DMS153 treated with DMSO at 0.1 percent for 48 hours (cell line): ENCODE measurements around the gene TGFBR3.
A peak's percentile ranks its signal among the peaks of the same experiment; 100 is the strongest.

ENCODE experiments used
- DNase-seq: peaks from one replicate; lab custom pipeline; 2025; ENCODE audit not compliant: unreplicated experiment; lab: John Stamatoyannopoulos, UW

The TGFBR3 gene

GRCh38 chr1:91803847-91804545 lies 82.0 kb downstream of the TGFBR3 start:
- DNase-seq, result no peak

GRCh38 chr1:91803123-91803522 lies 82.8 kb downstream of the TGFBR3 start:
- no peak for DNase-seq

GRCh38 chr1:91801496-91802115 lies 84.3 kb downstream of the TGFBR3 start:
- DNase-seq, result no peak

GRCh38 chr1:91799863-91800262 lies 86.1 kb downstream of the TGFBR3 start:
- no peak for DNase-seq

- DNase-seq, result no peak
These were observed 86.8 kb downstream of the TGFBR3 start for GRCh38 chr1:91799159-91799558.

GRCh38 chr1:91798740-91799139 lies 87.2 kb downstream of the TGFBR3 start:
- no peak for DNase-seq

- DNase-seq, result no peak
These were observed 87.7 kb downstream of the TGFBR3 start for GRCh38 chr1:91798241-91798648.

- no peak for DNase-seq
These were observed 88.8 kb downstream of the TGFBR3 start for GRCh38 chr1:91797164-91797563.

- no peak for DNase-seq
These were observed 89.6 kb downstream of the TGFBR3 start for GRCh38 chr1:91796390-91796654.

GRCh38 chr1:91795591-91796389 lies 90.2 kb downstream of the TGFBR3 start:
- DNase-seq, result no peak

GRCh38 chr1:91793877-91794276 lies 92.1 kb downstream of the TGFBR3 start:
- DNase-seq, result no peak

GRCh38 chr1:91793189-91793588 lies 92.8 kb downstream of the TGFBR3 start:
- no peak for DNase-seq

- no peak for DNase-seq
These were observed 93.4 kb downstream of the TGFBR3 start for GRCh38 chr1:91792489-91793071.

- no peak for DNase-seq
These were observed 94.1 kb downstream of the TGFBR3 start for GRCh38 chr1:91791691-91792488.

- DNase-seq, result peak; percentile 33
These were observed 94.8 kb downstream of the TGFBR3 start for GRCh38 chr1:91791103-91791502.

- DNase-seq, result no peak
These were observed 95.6 kb downstream of the TGFBR3 start for GRCh38 chr1:91790392-91790791.

- no peak for DNase-seq
These were observed 96.5 kb downstream of the TGFBR3 start for GRCh38 chr1:91789273-91789997.

GRCh38 chr1:91787919-91788318 lies 98.0 kb downstream of the TGFBR3 start:
- no peak for DNase-seq

GRCh38 chr1:91784616-91785015 lies 101.3 kb downstream of the TGFBR3 start:
- no peak for DNase-seq

- no peak for DNase-seq
These were observed 101.8 kb downstream of the TGFBR3 start for GRCh38 chr1:91784191-91784590.
